ENCODE data around the gene LATS2. TPM values are rescaled to one million over a fixed set of nuclear protein-coding genes. Genes with fewer than 3 reads are reported as not detected.
"Not testable (repeated sequence)": the region's sequence is repeated elsewhere in the genome, so short reads cannot be mapped to it uniquely, and the experiment has no call there.

LATS2 gene
- total RNA-seq, 2 donors from 2014 or later: 40.1 to 59.2 TPM

DNA sequence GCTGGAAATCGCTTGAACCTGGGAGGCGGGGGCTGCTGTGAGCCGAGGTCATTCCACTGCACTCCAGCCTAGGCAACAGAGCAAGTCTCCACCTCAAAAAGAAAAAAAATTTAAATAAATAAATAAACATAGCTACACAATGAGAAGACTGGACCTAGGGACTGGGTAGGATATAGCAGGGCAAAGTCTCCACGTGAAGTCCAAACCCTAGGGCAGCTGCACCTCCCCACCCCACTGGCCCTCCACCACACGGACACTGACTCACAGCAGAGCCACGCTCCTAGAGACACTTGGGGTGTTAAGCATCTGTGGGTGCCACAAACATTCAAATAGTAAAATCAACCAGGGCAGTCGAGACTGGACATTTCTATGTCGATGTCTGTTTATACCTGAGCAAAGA is 7.1 kb downstream of the LATS2 start:
- no peak overlapping the region for H3K4me3 ChIP-seq
- H3K9me3 ChIP-seq: no peaks in the 10 kb centered on the region
- ATAC-seq (ENCODE audit: insufficient number of reproducible peaks, low FRiP score, low read depth) (no peak), DNase-seq (ENCODE audit: low spot score) (no peak)
- no peaks in the 10 kb centered on the region for H3K36me3 ChIP-seq
- H3K4me1 ChIP-seq (ENCODE audit: control insufficient read depth in 1 of 2, low read depth in 2 of 2): peaks cover 23 to 62% of the 10 kb centered on the region in 2 donors
- H3K27me3 ChIP-seq (replicated peaks; ENCODE audit: insufficient read depth): no peaks in the 10 kb centered on the region
- TF ChIP-seq, protein P1, sequence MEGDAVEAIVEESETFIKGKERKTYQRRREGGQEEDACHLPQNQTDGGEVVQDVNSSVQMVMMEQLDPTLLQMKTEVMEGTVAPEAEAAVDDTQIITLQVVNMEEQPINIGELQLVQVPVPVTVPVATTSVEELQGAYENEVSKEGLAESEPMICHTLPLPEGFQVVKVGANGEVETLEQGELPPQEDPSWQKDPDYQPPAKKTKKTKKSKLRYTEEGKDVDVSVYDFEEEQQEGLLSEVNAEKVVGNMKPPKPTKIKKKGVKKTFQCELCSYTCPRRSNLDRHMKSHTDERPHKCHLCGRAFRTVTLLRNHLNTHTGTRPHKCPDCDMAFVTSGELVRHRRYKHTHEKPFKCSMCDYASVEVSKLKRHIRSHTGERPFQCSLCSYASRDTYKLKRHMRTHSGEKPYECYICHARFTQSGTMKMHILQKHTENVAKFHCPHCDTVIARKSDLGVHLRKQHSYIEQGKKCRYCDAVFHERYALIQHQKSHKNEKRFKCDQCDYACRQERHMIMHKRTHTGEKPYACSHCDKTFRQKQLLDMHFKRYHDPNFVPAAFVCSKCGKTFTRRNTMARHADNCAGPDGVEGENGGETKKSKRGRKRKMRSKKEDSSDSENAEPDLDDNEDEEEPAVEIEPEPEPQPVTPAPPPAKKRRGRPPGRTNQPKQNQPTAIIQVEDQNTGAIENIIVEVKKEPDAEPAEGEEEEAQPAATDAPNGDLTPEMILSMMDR (IDR thresholded peaks at IDR 0.05): no peak
- no peak overlapping the region for H3K27ac ChIP-seq

- TF ChIP-seq, protein P1 (IDR thresholded peaks at IDR 0.05): no peak
- ATAC-seq (ENCODE audit: insufficient number of reproducible peaks, low FRiP score, low read depth): no peak
- no peak overlapping the region for H3K27ac ChIP-seq
- H3K4me3 ChIP-seq: no peak overlapping the region
- no peaks in the 10 kb centered on the region for H3K9me3 ChIP-seq
- H3K36me3 ChIP-seq: no peaks in the 10 kb centered on the region
- H3K27me3 ChIP-seq (replicated peaks; ENCODE audit: insufficient read depth): no peaks in the 10 kb centered on the region
- DNase-seq (ENCODE audit: low spot score): no peak
- peaks cover 22 to 54% of the 10 kb centered on the region in 2 donors for H3K4me1 ChIP-seq (ENCODE audit: control insufficient read depth in 1 of 2, low read depth in 2 of 2)
These were observed 8.2 kb downstream of the LATS2 start for GRCh38 chr13:21053231-21053630.

- H3K27me3 ChIP-seq (replicated peaks; ENCODE audit: insufficient read depth): no peaks in the 10 kb centered on the region
- no peaks in the 10 kb centered on the region for H3K36me3 ChIP-seq
- H3K27ac ChIP-seq: no peak overlapping the region
- H3K9me3 ChIP-seq: no peaks in the 10 kb centered on the region
- peaks cover 27 to 58% of the 10 kb centered on the region in 2 donors for H3K4me1 ChIP-seq (ENCODE audit: control insufficient read depth in 1 of 2, low read depth in 2 of 2)
- TF ChIP-seq, protein P1 (IDR thresholded peaks at IDR 0.05): no peak
- no peak overlapping the region for H3K4me3 ChIP-seq
- no peak for ATAC-seq (ENCODE audit: insufficient number of reproducible peaks, low FRiP score, low read depth)
- no peak for DNase-seq (ENCODE audit: low spot score)
These were observed 9.7 kb downstream of the LATS2 start for GRCh38 chr13:21051675-21052074.

DNA sequence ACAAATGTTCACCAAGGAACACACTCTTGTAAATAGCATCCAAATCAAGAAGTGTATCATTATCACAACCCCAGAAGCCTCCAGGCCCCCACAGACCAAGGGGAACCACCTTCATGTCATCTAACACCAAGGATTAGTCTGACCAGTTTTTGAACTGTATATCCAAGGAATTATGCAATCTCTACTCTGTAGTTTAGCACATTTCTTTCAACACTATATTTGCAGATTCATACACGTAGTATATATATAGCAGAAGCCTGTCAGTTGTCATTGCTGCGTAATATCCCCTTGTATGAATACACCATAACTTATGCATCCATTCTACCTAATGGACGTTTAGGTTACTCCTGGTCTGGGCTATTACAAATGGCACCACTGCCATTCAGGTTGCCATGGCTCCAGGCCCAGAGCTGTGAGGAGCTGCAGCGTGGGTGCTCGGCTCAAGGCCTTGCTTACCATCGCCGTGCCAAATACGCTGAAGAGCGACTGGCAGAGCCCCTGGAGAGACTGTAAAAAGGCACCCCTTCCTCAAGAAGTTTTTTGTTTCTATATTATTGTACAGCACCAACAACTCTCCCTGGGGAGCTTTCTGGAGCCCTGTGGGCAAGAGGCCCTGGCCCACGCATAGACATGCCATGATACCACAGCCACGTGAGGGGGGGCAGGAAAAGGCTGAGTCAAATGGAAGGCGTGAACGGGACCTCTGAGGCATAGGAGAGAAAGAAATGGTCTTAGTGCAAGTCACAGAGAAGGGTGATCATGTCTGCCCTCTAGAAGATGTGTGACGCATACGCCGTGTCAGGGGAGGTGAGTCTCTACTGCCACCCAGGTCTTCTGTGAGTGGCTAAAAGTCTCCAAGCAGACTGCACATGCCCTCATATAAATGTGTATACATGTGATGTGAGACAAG is 10.8 kb downstream of the LATS2 start:
- no peak for ATAC-seq (ENCODE audit: insufficient number of reproducible peaks, low FRiP score, low read depth)

DNA sequence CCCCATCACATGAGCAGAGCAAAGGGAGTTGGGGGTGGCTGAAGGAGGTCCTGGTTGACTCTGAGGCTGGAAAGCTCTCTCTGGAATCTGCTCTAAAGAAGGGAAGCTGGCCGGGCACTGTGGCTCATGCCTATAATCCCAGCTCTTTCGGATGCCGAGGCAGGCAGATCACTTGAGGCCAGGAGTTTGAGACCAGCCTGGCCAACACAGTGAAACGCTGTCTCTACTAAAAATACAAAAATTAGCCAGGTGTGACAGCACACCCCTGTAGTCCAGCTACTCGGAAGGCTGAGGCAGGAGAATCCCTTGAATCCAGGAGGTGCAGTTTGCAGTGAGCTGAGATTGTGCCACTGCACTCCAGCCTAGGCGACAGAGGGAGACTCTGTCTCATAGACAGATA is 11.7 kb downstream of the LATS2 start:
- not testable (repeated sequence) for H3K9me3 ChIP-seq; DNase-seq (ENCODE audit: low spot score); H3K4me3 ChIP-seq; H3K27ac ChIP-seq; ATAC-seq (ENCODE audit: insufficient number of reproducible peaks, low FRiP score, low read depth); H3K27me3 ChIP-seq (replicated peaks; ENCODE audit: insufficient read depth); H3K36me3 ChIP-seq
- H3K4me1 ChIP-seq (ENCODE audit: control insufficient read depth in 1 of 2, low read depth in 2 of 2): peaks cover 27 to 57% of the 10 kb centered on the region in 2 donors

More for the DNA sequence above, 10.8 kb downstream of the LATS2 start:
- H3K9me3 ChIP-seq: no peaks in the 10 kb centered on the region
- peaks cover 25 to 57% of the 10 kb centered on the region in 2 donors for H3K4me1 ChIP-seq (ENCODE audit: control insufficient read depth in 1 of 2, low read depth in 2 of 2)
- no peak for DNase-seq (ENCODE audit: low spot score)
- H3K27ac ChIP-seq: no peak overlapping the region
- H3K4me3 ChIP-seq: no peak overlapping the region
- H3K36me3 ChIP-seq: no peaks in the 10 kb centered on the region
- H3K27me3 ChIP-seq (replicated peaks; ENCODE audit: insufficient read depth): no peaks in the 10 kb centered on the region
- TF ChIP-seq, protein P1 (IDR thresholded peaks at IDR 0.05): no peak
